ENCODE measurements around the gene UBE2Q2. TPM values are rescaled to one million over a fixed set of nuclear protein-coding genes. Genes with fewer than 3 reads are reported as not detected.

Gene UBE2Q2
- total RNA-seq, 1 donor from 2014 or later = 29.0 TPM

DNA sequence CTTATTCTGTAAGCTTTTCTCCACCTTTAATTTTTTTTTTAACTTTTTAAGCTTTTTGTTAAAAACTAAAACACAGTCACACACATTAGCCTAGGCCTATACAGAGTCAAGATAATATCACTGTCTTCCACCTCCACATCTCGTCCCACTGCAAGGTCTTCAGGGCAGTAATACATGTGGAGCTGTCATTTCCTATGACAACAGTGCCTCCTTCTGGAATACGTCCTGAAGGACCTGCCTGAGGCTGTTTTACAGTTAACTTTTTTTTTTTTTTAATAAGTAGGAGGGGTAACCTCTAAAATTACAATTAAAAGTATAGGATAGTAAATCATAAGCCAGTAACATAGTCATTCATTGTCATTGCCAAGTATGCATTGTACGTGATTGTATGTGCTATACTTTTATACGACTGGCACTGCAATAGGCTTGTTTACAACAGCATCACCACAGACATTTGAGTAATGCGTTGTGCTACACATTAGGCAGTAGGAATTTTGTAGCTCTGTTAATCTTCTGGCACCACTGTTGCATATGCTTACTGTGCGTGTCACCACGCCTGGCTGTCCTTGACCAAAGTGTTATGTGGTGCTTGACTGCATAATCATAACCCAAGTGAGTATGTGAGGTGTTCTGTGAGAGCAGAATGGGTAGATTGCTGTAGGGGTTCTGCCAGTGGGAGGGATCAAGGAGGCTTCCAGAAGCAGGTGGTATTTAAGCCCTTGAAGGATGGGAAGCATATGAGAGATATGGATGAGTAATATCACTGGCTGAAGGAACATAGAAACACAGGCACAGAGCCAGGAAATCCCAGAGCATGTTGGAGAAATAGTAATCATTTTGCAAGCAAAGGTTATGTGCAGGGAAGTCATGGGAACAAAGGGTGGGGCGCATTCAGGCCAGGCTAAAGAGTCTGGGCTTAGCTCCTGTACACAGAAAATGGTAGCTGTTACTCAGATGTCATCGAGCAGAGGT, 78.8 kb downstream of the UBE2Q2 start:
- Histone ChIP-seq H3K4me1 (peaks cover 11% of the 10 kb centered on the region), H3K36me3 (peaks cover 33% of the 10 kb centered on the region), H3K27me3 (ENCODE audit: low read depth) (no peaks in the 10 kb centered on the region), H3K27ac (no peak overlapping the region), H3K4me3 (no peak overlapping the region), H3K9me3 (no peaks in the 10 kb centered on the region)
- TF ChIP-seq, protein P1, sequence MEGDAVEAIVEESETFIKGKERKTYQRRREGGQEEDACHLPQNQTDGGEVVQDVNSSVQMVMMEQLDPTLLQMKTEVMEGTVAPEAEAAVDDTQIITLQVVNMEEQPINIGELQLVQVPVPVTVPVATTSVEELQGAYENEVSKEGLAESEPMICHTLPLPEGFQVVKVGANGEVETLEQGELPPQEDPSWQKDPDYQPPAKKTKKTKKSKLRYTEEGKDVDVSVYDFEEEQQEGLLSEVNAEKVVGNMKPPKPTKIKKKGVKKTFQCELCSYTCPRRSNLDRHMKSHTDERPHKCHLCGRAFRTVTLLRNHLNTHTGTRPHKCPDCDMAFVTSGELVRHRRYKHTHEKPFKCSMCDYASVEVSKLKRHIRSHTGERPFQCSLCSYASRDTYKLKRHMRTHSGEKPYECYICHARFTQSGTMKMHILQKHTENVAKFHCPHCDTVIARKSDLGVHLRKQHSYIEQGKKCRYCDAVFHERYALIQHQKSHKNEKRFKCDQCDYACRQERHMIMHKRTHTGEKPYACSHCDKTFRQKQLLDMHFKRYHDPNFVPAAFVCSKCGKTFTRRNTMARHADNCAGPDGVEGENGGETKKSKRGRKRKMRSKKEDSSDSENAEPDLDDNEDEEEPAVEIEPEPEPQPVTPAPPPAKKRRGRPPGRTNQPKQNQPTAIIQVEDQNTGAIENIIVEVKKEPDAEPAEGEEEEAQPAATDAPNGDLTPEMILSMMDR (IDR thresholded peaks at IDR 0.05) = peak; percentile 36
- ATAC-seq (peak in 1 of 2 donors; percentile 28), DNase-seq (no peak)
- intact Hi-C loops (cut with DNase I) = no loop called here

DNA sequence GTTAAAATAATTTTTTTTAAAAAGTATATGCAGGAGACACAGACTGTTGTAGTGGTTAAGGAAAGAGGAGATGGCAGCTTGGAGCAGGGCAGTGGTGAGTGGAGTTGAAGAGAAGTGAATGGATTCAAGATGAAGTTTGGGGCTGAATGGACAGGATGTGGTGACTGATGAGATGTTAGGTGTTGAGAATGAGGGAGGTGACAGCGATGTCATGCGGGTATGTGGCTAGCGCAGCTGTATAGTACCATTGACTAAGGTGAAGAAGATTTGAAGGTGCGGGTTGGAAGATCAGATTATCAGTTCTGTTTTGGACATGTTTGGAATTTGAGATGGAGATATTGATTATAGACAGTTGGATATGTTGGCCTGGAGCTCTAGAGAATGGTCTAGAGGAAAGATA, 80.5 kb downstream of the UBE2Q2 start:
- Histone ChIP-seq H3K4me3 (no peak overlapping the region), H3K27ac (no peak overlapping the region), H3K27me3 (ENCODE audit: low read depth) (no peaks in the 10 kb centered on the region), H3K9me3 (no peaks in the 10 kb centered on the region), H3K36me3 (peaks cover 16% of the 10 kb centered on the region), H3K4me1 (peaks cover 11% of the 10 kb centered on the region)
- ATAC-seq (no peak), DNase-seq (no peak)
- intact Hi-C loops (cut with DNase I) = no loop called here
- TF ChIP-seq, protein P1 (IDR thresholded peaks at IDR 0.05) = no peak

DNA sequence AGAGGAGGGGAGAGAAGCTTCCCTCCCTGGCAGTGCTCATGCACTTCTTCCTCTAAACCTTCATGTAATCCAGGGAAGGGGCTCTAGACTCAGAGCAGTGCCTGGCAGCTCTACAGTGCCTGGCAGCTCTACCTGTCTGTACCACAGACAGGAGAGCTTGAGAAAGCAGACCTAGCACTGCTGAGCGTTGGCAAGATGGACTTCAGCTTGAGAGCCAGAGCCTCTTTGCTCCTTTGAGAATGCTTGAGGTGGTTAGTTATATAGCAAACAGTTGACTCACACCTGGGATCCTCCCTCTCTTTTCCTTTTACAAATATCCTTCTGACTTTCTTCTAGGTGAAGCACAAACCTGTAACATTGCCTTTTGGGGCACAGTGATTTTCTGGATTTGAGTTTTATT, 81.3 kb downstream of the UBE2Q2 start:
- H3K36me3 ChIP-seq = peaks cover 14% of the 10 kb centered on the region
- no peak overlapping the region for H3K27ac ChIP-seq
- TF ChIP-seq, protein P1 (IDR thresholded peaks at IDR 0.05) = no peak
- no peaks in the 10 kb centered on the region for H3K27me3 ChIP-seq (ENCODE audit: low read depth)
- peak; percentile 51 for DNase-seq
- H3K4me1 ChIP-seq = peaks cover 11% of the 10 kb centered on the region
- H3K4me3 ChIP-seq = no peak overlapping the region
- peak; percentile 83 to 93 for ATAC-seq
- H3K9me3 ChIP-seq = no peaks in the 10 kb centered on the region
- intact Hi-C loops (cut with DNase I) = no loop called here

DNA sequence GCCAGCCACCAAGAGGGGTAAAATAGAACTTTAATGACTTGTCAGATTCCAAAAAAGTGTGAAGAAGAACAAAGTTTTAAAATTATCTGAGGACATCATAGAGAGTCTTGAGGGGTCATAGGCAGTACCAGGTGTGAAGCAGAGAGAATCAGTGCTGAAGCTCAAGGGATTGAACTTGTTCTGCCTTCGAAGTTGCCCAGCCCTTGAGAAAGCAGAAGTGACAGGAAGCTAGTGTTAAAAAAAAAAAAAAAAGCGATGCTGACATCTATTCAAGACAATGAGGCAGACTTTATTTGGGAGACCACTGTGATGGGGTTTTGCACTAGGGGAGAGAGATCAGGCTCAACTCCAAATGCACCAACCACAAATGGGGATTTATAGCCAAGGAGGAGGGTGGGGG, 82.2 kb downstream of the UBE2Q2 start:
- Histone ChIP-seq H3K4me3 (no peak overlapping the region), H3K36me3 (peaks cover 16% of the 10 kb centered on the region), H3K27me3 (ENCODE audit: low read depth) (no peaks in the 10 kb centered on the region), H3K9me3 (no peaks in the 10 kb centered on the region), H3K27ac (no peak overlapping the region), H3K4me1 (peaks cover 11% of the 10 kb centered on the region)
- intact Hi-C loops (cut with DNase I) = no loop called here
- ATAC-seq (no peak), DNase-seq (no peak)
- TF ChIP-seq, protein P1 (IDR thresholded peaks at IDR 0.05) = no peak

- no peaks in the 10 kb centered on the region for H3K9me3 ChIP-seq
- no peak for ATAC-seq
- no peak overlapping the region for H3K27ac ChIP-seq
- DNase-seq = no peak
- no peaks in the 10 kb centered on the region for H3K27me3 ChIP-seq (ENCODE audit: low read depth)
- intact Hi-C loops (cut with DNase I) = no loop called here
- H3K36me3 ChIP-seq = peaks cover 16% of the 10 kb centered on the region
- TF ChIP-seq, protein P1 (IDR thresholded peaks at IDR 0.05) = no peak
- peaks cover 11% of the 10 kb centered on the region for H3K4me1 ChIP-seq
- no peak overlapping the region for H3K4me3 ChIP-seq
Measured at GRCh38 chr15:75926931-75927330, 83.7 kb downstream of the UBE2Q2 start.

Measured in lower lobe of right lung (tissue), 2 donors.